Measurements from ENCODE around the gene GADD45G. TPM values are rescaled to one million over a fixed set of nuclear protein-coding genes. Genes with fewer than 3 reads are reported as not detected.

GADD45G gene
- total RNA-seq, 1 donor from 2014 or later, result 124 TPM

- Mint-ChIP-seq H3K4me1 (ENCODE audit: low read depth, unreplicated experiment) (peaks cover 20% of the 10 kb centered on the region), H3K9me3 (ENCODE audit: unreplicated experiment) (peaks cover 3% of the 10 kb centered on the region), H3K27ac (ENCODE audit: unreplicated experiment) (no peak overlapping the region), H3K27me3 (ENCODE audit: unreplicated experiment) (peaks cover 12% of the 10 kb centered on the region), H3K4me3 (ENCODE audit: unreplicated experiment) (no peak overlapping the region), H3K36me3 (ENCODE audit: unreplicated experiment) (peaks cover 5% of the 10 kb centered on the region)
- DNase-seq, result no peak
- TF ChIP-seq CTCF (IDR thresholded peaks at IDR 0.05; ENCODE audit: partially characterized antibody, unreplicated experiment), result no peak
These were observed 9.4 kb downstream of the GADD45G start for GRCh38 chr9:89613912-89614892.

GRCh38 chr9:89615661-89616060 lies 10.8 kb downstream of the GADD45G start:
- no peak for DNase-seq
- H3K9me3 Mint-ChIP-seq (ENCODE audit: unreplicated experiment), result peaks cover 5% of the 10 kb centered on the region
- peaks cover 21% of the 10 kb centered on the region for H3K4me1 Mint-ChIP-seq (ENCODE audit: low read depth, unreplicated experiment)
- no peak overlapping the region for H3K27ac Mint-ChIP-seq (ENCODE audit: unreplicated experiment)
- peaks cover 9% of the 10 kb centered on the region for H3K27me3 Mint-ChIP-seq (ENCODE audit: unreplicated experiment)
- peak overlapping the region; percentile 65 for H3K4me3 Mint-ChIP-seq (ENCODE audit: unreplicated experiment)
- peaks cover 5% of the 10 kb centered on the region for H3K36me3 Mint-ChIP-seq (ENCODE audit: unreplicated experiment)
- TF ChIP-seq CTCF (IDR thresholded peaks at IDR 0.05; ENCODE audit: partially characterized antibody, unreplicated experiment), result no peak

GRCh38 chr9:89616411-89616810 lies 11.6 kb downstream of the GADD45G start:
- DNase-seq, result no peak
- Mint-ChIP-seq H3K36me3 (ENCODE audit: unreplicated experiment) (peaks cover 5% of the 10 kb centered on the region), H3K27ac (ENCODE audit: unreplicated experiment) (no peak overlapping the region), H3K9me3 (ENCODE audit: unreplicated experiment) (peaks cover 8% of the 10 kb centered on the region), H3K4me1 (ENCODE audit: low read depth, unreplicated experiment) (peaks cover 24% of the 10 kb centered on the region), H3K27me3 (ENCODE audit: unreplicated experiment) (peaks cover 9% of the 10 kb centered on the region), H3K4me3 (ENCODE audit: unreplicated experiment) (no peak overlapping the region)
- TF ChIP-seq CTCF (IDR thresholded peaks at IDR 0.05; ENCODE audit: partially characterized antibody, unreplicated experiment), result no peak

GRCh38 chr9:89617978-89618377 lies 13.2 kb downstream of the GADD45G start:
- H3K4me3 Mint-ChIP-seq (ENCODE audit: unreplicated experiment), result no peak overlapping the region
- H3K27ac Mint-ChIP-seq (ENCODE audit: unreplicated experiment), result no peak overlapping the region
- peaks cover 9% of the 10 kb centered on the region for H3K9me3 Mint-ChIP-seq (ENCODE audit: unreplicated experiment)
- peaks cover 11% of the 10 kb centered on the region for H3K27me3 Mint-ChIP-seq (ENCODE audit: unreplicated experiment)
- H3K4me1 Mint-ChIP-seq (ENCODE audit: low read depth, unreplicated experiment), result peaks cover 21% of the 10 kb centered on the region
- H3K36me3 Mint-ChIP-seq (ENCODE audit: unreplicated experiment), result no peaks in the 10 kb centered on the region
- no peak for DNase-seq
- TF ChIP-seq CTCF (IDR thresholded peaks at IDR 0.05; ENCODE audit: partially characterized antibody, unreplicated experiment), result no peak

GRCh38 chr9:89619019-89619418 lies 14.2 kb downstream of the GADD45G start:
- peak; percentile 29 for TF ChIP-seq CTCF (IDR thresholded peaks at IDR 0.05; ENCODE audit: partially characterized antibody, unreplicated experiment)
- Mint-ChIP-seq H3K27me3 (ENCODE audit: unreplicated experiment) (peaks cover 11% of the 10 kb centered on the region), H3K4me3 (ENCODE audit: unreplicated experiment) (no peak overlapping the region), H3K27ac (ENCODE audit: unreplicated experiment) (peak overlapping the region; percentile 73), H3K36me3 (ENCODE audit: unreplicated experiment) (no peaks in the 10 kb centered on the region), H3K4me1 (ENCODE audit: low read depth, unreplicated experiment) (peaks cover 24% of the 10 kb centered on the region), H3K9me3 (ENCODE audit: unreplicated experiment) (peaks cover 9% of the 10 kb centered on the region)
- peak; percentile 51 for DNase-seq
